HG03354 (cell line): ENCODE data around the gene RNF7.
"Not testable (repeated sequence)": the region's sequence is repeated elsewhere in the genome, so short reads cannot be mapped to it uniquely, and the experiment has no call there.

Experiments
- ATAC-seq: cut with Tn5 transposase; IDR thresholded peaks from one replicate; pipeline ENCODE4 v1.9.1; 2021; ENCODE audit warnings: mild to moderate bottlenecking; ENCODE audit not compliant: unreplicated experiment, poor library complexity, severe bottlenecking

RNF7 gene

DNA sequence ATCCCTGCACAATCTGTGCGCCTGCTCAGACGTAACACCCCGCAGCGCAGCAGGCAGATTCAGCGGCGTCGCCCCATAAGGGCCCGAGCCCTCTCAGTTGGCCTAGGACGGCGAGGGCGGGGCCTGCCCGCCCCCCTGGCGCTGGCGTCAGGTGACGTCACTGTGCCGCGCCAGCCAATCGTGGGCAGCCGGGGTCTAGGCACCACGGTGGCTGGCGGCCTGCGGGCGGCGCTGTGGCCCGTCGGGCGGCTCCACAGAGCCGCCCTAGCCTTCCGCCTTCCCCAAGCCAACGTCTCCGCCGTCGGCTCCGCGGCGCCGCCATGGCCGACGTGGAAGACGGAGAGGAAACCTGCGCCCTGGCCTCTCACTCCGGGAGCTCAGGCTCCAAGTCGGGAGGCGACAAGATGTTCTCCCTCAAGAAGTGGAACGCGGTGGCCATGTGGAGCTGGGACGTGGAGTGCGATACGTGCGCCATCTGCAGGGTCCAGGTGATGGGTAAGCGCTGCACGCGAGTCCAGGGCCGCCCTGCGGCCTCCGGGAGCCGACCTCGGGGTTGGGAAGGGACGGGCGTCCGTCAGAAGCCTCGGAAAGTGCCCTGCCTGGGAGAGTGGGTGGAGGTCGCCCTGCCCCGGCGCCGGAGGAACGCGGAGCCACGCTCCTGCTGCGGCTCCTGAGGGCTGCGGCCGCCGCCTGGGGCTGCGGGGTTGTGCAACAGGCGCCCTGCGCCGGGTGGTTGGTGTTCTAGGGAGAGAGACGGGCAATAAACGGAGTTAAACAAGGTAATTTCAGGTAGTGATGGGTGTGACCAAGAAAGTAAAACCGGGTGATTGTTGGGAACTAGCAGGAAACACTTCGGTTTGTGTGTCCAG is at the start of gene RNF7:
RNF7 (plus strand) TSS at position 277 of the 869 bp plus-strand sequence; CDS start at position 321, 44 bp downstream.
- ATAC-seq, result peak; percentile 93

DNA sequence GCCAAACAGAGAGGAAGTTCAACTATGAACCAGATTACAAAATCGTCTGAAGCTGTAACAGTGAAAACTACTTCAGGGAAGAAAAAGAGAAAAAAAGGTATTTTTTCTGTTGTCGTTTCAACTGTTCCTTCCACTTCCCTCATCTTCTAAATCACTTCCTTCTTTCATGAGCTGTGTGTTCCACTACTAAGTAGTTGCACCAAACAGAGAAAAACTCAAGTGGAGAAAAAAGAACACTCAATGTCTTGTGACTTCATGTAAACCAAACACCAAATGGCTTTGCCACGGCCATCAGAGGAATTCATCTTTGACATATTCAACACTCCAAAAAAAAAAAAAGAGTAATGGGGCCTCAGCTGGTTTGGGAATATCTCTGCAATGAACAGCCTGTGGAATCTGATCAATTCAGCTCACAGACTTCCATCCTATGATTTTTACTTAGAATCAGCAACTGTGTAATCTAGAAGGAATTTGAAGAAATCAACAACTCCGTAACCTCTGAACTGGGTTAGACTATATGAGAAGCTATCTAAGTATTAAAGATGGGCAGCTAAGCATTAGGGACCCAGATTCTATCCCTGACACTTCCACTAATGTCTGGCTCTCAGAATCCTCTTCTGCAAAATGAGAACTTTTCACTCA is 47.5 kb upstream of the RNF7 start:
- no peak for ATAC-seq

DNA sequence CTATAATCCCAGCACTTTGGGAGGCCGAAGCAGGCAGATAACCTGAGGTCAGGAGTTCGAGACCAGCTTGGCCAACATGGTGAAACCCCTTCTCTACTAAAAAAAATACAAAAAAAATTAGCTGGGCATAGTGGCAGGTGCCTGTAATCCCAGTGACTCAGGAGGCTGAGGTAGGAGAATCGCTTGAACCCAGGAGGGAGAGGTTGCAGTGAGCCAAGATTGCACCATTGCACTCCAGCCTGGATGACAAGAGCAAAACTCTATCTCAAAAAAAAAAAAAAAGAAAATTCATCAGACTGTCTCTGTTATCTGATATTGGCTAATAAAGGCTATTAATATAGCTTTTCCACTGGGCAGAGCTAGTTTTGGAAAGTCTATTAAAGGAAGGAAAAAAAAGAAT is 46.6 kb upstream of the RNF7 start:
- ATAC-seq, result not testable (repeated sequence)

DNA sequence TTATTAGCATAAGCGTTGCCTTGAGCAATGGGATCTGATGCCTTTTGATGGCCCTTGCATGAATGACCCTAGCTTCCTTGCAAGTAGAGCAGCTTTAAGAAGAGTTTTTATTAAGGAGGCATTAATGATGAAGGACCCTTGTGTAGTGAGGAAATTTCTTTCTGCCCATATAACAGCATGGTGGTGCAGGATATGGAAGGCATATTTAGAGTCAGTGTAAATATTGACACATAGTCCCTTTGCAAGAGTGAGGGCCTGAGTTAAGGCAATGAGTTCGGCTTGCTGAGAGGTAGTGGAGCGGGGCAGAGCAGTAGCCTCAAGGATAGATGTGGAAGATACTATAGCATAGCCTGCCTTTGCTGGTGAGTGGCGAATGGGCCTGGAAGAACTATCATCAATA is 45.1 kb upstream of the RNF7 start:
- ATAC-seq, result not testable (repeated sequence)

DNA sequence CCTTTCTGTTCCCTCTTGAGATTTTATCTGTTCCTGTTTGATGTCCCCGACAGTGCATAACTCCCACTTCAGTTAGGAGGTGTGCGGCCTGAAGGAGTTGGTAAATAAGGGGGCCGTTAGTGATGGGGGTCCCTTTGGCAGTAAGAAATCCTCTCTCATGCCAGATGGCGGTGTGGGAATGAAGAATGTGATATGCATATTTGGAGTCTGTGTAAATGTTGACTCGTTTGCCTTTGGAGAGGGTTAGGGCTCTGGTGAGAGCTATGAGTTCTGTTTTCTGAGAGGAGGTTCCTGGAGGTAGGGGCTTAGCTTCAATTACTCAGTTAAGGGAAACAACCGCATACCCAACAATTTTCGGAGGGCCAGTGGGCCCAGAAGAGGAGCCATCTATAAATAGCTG is 38.8 kb upstream of the RNF7 start:
- ATAC-seq, result no peak

DNA sequence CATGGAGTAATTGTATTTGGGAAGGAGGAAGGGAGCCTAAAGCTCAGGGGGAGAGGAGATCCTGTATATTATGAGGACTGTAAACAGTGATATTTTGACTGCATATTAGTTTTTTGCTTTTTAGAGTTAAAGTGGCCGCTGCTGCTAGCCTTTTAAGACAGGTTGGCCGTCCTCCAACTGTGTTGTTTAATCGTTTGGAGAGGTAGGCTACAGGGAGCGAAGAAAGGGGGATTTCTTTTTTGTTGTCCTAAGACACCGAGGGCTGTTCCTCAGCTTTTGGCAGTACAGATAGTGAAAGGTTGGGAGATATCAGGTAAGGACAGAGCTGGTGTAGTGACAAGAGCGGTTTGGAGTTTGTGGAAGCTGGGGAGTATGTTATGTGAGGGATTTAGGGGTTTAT is 38.2 kb upstream of the RNF7 start:
- ATAC-seq, result no peak

DNA sequence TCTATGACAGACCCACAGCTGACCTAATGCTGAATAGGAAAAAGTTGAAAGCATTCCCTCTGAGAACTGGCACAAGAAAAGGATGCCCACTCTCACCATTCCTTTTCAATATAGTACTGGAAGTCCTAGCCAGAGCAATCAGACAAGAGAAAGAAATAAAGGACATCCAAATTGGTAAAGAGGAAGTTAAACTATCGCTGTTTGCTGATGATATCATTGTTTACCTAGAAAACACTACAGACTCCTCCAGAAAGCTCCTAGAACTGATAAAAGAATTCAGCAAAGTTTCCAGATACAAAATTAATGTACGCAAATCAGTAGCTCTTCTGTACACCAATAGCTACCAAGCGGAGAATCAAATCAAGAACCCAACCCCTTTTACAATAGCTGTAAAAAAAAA is 34.7 kb upstream of the RNF7 start:
- not testable (repeated sequence) for ATAC-seq

DNA sequence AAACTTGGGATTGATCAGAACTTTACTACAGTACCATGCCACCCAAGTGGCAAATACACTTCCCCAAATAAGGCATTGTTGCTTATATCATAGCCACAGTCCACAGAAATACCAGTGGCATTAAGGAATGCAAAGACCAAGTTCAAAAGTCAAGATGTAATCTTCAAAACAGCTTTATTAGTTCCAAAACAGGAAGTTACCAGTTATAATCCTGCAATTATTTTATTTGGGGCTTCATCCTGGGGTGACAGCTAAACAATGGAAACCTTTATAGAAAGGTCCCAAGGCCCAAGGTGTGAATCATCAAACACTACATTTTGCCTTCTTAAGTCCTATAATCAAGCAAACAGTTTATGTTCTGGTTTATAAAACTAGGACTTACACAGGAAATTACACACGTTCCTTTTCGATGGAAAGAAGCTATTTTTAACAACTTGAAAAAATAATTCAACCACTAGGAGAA is 30.3 kb upstream of the RNF7 start:
- no peak for ATAC-seq

DNA sequence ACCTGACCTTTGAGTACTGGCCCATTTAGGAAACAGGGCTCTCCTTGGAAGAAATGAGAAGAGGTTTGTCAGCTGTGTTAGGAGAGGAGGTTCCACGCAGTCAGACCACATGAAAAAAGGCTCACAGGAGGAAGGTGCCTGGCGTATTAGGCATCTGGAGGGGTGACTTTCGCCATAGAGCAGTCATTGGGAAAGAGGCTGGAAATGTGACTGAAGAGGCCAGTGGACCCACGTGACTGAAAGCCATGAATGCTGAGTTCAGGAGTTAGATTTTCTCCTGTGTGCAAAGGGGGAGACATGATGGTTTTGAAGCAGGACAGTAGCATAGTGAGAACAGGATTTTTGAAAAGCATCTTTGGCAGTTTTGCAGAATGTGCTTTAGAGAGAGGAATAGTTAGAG is 29.7 kb upstream of the RNF7 start:
- ATAC-seq, result no peak

DNA sequence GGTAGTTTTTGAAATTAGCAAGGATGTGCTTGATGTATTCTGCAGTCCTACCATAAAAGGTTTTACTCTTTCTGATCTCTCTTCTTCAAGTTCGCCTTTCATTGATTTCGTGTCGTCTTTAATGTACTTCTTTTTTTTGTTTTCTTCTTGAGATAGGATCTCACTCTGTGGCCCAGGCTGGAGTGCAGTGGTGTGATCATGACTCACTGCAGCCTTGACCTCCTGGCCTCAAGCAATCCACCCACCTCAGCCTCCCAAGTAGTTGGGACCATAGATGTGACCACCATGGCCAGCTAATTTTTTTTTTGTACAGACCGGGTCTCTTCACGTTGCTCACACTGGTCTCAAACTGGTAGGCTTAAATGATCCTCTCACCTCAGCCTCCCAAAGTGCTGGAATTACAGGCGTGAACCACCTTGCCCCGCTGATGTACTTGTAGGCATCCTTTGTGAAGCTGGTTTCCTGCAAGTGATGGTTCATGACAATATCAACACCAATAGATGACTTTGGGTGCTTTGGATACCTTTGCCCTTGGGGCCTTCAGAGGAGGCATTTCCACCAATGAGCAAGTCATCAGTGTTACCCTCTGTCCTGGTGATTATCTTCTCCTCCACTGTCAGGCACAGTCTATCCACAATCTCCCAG is 28.9 kb upstream of the RNF7 start:
- ATAC-seq, result no peak

DNA sequence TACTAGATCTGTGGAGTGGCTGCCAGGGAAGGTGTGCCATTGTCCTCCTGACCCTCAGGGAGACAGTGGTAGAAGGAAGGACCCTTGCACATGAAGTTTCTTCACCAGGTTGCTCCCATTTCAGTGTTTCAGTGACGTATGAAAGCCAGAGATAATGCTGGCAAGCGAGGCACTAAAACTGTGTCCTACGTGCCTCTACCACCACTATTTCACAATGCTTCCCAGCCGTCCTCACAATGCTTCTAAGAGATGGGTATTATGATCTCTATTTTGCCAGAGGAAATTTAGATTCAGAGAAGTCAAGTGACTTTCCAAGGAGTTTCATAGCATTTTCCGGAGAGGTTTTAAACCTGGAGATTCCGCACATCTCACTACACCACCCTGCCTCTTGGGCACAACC is 28.0 kb upstream of the RNF7 start:
- ATAC-seq, result no peak

DNA sequence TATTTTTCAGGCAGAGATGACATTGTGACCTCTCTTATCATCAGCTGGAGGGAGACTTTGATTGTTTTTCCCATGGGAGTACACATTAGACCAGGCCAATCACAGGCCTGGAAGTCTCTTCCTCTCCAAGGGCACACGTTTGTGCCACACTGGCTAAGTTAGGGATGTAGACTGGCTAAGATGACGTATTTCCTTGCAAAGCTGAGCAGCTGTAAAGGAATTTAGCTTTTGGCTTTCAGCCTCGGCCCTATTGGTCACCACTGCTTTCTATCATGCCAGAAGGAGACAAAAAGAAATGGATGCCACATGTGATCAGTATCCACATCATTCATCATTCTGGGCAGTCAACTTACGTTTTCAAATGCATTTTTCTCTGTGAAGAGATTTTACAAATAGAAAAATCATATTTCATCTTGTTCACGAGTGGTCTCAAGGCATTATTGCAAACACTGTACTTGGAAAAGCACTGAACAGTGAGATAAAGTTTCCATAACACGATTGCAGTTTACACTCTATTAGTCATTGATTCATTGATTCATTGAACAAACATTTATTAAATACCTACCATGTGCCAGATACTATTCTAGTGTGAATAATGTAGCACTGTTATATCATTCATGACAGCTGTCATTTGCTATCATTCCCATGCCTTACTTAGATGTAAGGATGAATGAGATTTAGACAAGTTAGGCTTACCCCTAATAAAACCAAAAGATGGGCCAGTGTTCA is 27.0 kb upstream of the RNF7 start:
- ATAC-seq, result no peak

DNA sequence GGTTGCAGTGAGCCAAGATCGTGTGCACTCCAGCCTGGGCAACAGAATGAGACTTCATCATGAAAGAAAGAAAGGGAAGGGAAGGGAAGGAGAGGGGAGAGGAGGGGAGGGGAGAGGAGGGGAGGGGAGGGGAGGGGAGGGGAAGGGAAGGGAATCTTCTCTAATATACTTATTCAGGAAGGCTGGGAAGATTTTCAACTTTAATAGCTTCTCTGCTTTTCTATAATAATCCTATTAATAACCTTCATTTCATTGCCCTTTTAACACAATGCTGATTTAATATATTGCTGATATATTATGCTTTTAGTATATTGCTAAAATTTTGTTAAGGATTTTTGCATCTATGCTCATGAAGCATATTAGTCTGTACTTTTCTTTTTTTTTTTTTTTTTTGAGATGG is 23.4 kb upstream of the RNF7 start:
- ATAC-seq, result no peak

DNA sequence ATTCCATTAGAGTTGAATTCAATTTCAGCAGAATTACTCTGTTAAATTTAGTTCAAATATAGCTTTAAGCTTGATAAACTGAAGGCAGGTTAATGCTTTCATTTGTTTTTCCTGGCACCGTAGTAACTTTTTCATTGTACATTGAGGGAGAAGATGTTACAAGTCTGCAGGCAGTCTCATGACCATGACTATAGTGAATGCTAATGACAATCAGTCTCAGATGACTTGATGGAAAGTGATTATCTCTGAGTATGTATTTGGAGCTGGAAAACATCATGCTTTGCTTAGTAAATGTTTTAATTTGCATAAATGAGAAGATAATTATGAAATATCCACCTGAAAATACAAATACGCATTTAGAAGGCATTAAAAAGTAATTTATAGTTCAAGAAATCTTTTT is 16.0 kb upstream of the RNF7 start:
- no peak for ATAC-seq

DNA sequence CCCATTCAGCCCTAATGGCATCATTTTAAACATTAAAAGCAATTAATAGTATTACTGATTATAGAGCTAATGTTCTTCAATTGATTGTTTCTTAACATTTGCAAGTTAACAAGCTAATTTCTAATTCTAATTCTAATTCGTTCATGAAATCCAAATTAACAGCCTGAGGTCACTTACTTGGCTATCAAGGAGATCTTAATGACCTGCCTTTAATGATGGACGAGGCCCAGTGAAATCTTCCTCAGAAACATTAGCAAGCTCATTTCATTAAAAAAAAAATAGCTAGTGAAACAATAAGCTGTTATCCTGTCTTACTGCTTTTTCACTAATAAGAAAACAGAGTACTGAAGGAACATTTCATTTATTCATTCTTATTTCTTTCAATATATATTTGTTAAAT is 15.4 kb upstream of the RNF7 start:
- ATAC-seq, result no peak

DNA sequence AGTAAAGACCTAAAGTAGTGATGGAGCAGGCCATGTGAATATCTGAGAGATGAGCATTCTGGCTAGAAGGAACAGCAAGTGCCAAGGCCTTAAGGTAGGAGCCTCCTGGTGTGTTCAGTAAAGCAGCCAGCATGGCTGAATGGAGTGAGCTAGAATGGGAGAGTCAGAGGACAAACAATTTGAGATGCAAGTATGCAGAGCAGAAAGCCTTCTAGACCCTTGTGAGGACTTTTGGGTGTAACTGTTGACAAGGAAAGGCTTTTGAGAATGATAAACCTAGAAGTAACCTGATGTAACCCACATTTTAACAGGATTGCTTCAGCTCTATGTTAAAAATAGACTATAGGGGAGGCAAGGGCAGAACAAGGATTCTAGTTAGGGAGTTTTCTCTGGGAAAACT is 14.8 kb upstream of the RNF7 start:
- no peak for ATAC-seq

DNA sequence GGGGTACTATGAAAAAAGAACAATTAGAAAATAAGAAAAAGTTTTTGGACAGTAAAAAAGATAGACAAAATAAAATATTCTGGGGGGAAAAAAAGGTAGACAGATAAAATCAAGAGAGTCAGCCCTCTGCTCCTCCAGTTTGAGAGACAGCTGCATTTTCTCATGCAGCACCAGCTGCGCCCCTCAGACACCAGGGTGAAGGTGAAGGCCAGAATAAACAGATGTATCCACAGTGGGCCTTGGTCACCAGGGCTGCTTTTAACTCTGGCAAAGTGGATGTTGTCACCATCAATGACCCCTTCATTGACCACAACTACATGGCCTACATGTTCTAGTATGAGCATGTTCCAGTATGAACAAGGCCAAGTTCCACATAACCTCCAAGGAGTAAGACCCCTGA is 13.9 kb upstream of the RNF7 start:
- ATAC-seq, result no peak

DNA sequence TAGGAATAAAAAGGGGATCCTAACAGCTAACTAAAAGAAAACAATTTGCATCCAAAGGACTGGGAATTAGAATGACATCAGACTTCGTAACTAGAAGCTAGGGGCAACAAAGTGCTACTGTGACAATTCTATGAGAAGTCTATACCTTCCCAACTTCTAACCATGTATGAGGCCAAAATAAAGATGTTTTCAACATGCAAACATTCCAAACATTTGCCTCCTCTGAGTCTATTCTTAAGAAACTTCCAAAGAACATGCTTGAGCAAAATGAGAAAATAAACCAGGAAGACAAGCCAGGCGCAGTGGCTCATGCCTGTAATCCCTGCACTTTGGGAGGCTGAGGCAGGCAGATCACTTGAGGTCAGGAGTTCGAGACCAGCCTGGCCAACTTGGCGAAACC is 13.1 kb upstream of the RNF7 start:
- ATAC-seq, result no peak

DNA sequence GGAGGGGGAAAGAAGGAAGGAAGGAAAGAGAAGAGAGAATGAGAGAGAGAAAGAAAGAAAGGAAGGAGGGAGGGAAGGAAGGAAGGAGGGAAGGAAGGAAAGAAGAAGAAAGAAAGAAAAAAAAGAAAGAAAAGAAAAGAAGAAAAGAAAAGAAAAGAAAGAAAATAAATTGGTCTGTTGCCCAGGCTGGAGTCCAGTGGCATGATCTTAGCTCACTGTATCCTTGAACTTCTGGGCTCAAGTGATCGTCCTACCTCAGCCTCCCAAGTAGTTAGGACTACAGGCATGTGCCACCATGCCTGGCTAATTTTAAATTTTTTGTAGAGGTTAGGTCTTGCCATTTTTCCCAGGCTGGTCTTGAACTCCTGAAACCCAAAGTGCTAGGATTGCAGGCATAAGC is 11.6 kb upstream of the RNF7 start:
- no peak for ATAC-seq

DNA sequence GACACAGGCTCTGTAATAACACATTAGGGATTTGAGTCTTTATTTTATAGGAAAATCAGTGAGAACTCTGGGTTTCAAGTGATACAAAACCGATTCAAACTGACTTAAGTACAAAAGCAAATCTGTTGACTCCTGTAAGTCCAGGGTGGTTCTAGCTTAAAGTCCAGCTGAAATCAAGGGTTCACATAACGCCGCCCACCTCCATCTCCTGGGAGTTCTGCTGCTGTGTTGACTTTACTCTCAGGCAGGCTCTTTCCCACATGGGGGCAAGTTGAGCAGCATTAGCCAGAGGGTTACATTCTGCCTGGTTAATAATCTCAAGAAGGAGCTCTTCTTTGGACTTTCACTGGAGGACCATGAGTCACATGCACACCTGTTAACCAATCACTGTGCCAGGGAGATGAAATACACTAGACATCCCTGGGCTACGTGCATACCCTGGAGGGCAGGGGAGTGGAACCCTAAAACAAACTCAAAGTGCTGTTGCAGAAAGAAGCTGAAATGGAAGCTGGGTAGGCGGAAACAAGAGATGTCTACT is 9.7 kb upstream of the RNF7 start:
- no peak for ATAC-seq
